Suprapubic skin (tissue), 3 donors: Measurements from ENCODE around the gene SLC30A10.

ENCODE experiments used
- EP300 ChIP-seq: sonication (generic); formaldehyde crosslinking; IDR thresholded peaks from one replicate; pipeline ENCODE4 v1.6.1; 2017; ENCODE audit warnings: antibody characterized with exemption
- POLR2A ChIP-seq, 2 donors: fragments of 450-650 bp; IDR thresholded peaks; one replicate each; pipeline ENCODE4 v1.6.1; 2017; ENCODE audit warnings: antibody characterized with exemption in 2 of 2, mild to moderate bottlenecking in 2 of 2, moderate library complexity in 2 of 2
- TF ChIP-seq, protein P1 (sequence below), 2 donors: fragments of 200-600 bp in 1 of 2; fragments of 450-650 bp in 1 of 2; sonication (generic) in 1 of 2; IDR thresholded peaks; one replicate each; pipeline ENCODE4 v1.5.1; 2016 to 2019; ENCODE audit warnings: antibody characterized with exemption in 2 of 2, mild to moderate bottlenecking in 1 of 2, moderate library complexity in 1 of 2

GRCh38 chr1:219882096-219882495 lies 46.3 kb downstream of the SLC30A10 start:
- TF ChIP-seq, protein P1, sequence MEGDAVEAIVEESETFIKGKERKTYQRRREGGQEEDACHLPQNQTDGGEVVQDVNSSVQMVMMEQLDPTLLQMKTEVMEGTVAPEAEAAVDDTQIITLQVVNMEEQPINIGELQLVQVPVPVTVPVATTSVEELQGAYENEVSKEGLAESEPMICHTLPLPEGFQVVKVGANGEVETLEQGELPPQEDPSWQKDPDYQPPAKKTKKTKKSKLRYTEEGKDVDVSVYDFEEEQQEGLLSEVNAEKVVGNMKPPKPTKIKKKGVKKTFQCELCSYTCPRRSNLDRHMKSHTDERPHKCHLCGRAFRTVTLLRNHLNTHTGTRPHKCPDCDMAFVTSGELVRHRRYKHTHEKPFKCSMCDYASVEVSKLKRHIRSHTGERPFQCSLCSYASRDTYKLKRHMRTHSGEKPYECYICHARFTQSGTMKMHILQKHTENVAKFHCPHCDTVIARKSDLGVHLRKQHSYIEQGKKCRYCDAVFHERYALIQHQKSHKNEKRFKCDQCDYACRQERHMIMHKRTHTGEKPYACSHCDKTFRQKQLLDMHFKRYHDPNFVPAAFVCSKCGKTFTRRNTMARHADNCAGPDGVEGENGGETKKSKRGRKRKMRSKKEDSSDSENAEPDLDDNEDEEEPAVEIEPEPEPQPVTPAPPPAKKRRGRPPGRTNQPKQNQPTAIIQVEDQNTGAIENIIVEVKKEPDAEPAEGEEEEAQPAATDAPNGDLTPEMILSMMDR (IDR thresholded peaks at IDR 0.05), result no peak
- TF ChIP-seq POLR2A (IDR thresholded peaks at IDR 0.05) (no peak), EP300 (no peak)
